Measurements from ENCODE around the gene CRAMP1. TPM values are rescaled to one million over a fixed set of nuclear protein-coding genes. Genes with fewer than 3 reads are reported as not detected.
"Not testable (repeated sequence)": the region's sequence is repeated elsewhere in the genome, so short reads cannot be mapped to it uniquely, and the experiment has no call there.

CRAMP1 gene
- total RNA-seq, 1 experiment from 2014 or later: 29.7 TPM

DNA sequence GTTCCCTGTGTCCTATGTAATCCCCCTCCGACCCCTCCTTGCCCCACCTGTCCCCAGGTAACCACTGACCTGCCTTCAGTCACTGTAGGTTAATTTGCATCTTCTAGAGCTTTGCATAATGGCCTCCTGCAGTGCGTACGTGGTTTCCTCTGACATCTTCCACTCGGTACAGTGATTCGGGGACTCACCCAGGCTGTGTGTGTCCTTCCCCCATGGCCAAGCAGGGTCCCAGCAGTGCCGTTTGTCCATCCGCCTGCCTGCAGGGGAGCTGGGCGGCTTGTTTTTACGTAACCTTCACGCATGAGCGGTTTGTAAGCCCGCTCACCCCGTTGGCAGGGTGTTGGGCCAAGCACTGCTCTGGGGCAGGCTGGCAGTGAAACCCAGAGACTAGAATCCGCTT lies 101.8 kb downstream of the CRAMP1 start:
- Mint-ChIP-seq H3K27me3 (ENCODE audit: unreplicated experiment) (no peaks in the 10 kb centered on the region), H3K4me1 (ENCODE audit: low read depth, unreplicated experiment) (peaks cover 11% of the 10 kb centered on the region), H3K4me3 (ENCODE audit: low read depth, unreplicated experiment) (no peak overlapping the region), H3K9me3 (ENCODE audit: low read depth, unreplicated experiment) (no peaks in the 10 kb centered on the region), H3K36me3 (ENCODE audit: insufficient read depth, unreplicated experiment) (peaks cover 26% of the 10 kb centered on the region), H3K27ac (ENCODE audit: unreplicated experiment) (no peak overlapping the region)
- no TSS peak for BruUV-seq (replicated peaks)
- intact Hi-C loops (cut with micrococcal nuclease; ENCODE audit: unreplicated experiment): no loop called here
- TF ChIP-seq, protein P1, sequence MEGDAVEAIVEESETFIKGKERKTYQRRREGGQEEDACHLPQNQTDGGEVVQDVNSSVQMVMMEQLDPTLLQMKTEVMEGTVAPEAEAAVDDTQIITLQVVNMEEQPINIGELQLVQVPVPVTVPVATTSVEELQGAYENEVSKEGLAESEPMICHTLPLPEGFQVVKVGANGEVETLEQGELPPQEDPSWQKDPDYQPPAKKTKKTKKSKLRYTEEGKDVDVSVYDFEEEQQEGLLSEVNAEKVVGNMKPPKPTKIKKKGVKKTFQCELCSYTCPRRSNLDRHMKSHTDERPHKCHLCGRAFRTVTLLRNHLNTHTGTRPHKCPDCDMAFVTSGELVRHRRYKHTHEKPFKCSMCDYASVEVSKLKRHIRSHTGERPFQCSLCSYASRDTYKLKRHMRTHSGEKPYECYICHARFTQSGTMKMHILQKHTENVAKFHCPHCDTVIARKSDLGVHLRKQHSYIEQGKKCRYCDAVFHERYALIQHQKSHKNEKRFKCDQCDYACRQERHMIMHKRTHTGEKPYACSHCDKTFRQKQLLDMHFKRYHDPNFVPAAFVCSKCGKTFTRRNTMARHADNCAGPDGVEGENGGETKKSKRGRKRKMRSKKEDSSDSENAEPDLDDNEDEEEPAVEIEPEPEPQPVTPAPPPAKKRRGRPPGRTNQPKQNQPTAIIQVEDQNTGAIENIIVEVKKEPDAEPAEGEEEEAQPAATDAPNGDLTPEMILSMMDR (IDR thresholded peaks at IDR 0.05; ENCODE audit: unreplicated experiment): no peak
- DNase-seq: no peak
- CTCF ChIA-PET: no interaction called here

DNA sequence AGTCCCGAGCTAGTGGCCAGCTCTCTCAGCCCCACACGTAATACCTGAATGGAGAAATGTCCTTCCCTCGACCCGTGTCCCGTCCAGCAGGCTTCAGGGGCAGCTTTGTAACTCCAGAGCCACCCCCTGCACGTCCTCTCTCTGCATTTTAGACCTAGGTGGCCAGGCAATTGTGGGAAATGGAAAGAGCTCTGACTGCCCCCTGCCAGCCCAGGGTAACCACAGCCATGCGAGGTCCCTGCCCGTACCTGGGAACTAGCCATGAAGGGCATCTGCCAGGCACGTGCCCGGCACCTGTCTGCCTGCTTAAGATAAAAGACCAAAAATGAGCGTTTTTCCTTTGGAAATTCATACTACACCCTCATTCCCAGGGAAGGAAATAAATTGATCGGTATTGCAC lies 103.1 kb downstream of the CRAMP1 start:
- Mint-ChIP-seq H3K27me3 (ENCODE audit: unreplicated experiment) (no peaks in the 10 kb centered on the region), H3K27ac (ENCODE audit: unreplicated experiment) (no peak overlapping the region), H3K36me3 (ENCODE audit: insufficient read depth, unreplicated experiment) (peaks cover 34% of the 10 kb centered on the region), H3K4me3 (ENCODE audit: low read depth, unreplicated experiment) (no peak overlapping the region), H3K4me1 (ENCODE audit: low read depth, unreplicated experiment) (peaks cover 23% of the 10 kb centered on the region), H3K9me3 (ENCODE audit: low read depth, unreplicated experiment) (no peaks in the 10 kb centered on the region)
- DNase-seq: no peak
- CTCF ChIA-PET: interaction anchor here (0.5 to 1.1 kb wide), 2 partner anchors 8 to 10 kb away, joined by 3 to 5 read pairs; no protein-coding TSS in a partner anchor
- intact Hi-C loops (cut with micrococcal nuclease; ENCODE audit: unreplicated experiment): no loop called here
- TF ChIP-seq, protein P1 (IDR thresholded peaks at IDR 0.05; ENCODE audit: unreplicated experiment): no peak
- BruUV-seq (replicated peaks): no TSS peak

DNA sequence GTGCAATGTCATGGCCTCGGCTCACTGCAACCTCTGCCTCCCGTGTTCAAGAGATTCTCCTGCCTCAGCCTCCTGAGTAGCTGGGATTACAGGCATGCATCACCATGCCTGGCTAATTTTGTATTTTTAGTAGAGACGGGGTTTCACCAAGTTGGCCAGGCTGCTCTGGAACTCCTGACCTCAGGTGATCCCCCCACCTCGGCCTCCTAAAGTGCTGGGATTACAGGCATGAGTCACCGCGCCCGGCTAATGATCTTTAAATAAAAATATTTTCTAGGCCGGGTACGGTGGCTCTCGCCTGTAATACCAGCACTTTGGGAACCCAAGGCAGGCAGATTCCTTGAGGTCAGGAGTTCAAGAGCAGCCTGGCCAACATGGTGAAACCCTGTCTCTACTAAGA lies 106.1 kb downstream of the CRAMP1 start:
- intact Hi-C loops (cut with micrococcal nuclease; ENCODE audit: unreplicated experiment); H3K9me3 Mint-ChIP-seq (ENCODE audit: low read depth, unreplicated experiment); H3K27ac Mint-ChIP-seq (ENCODE audit: unreplicated experiment); H3K4me3 Mint-ChIP-seq (ENCODE audit: low read depth, unreplicated experiment); BruUV-seq (replicated peaks); H3K27me3 Mint-ChIP-seq (ENCODE audit: unreplicated experiment): not testable (repeated sequence)
- Mint-ChIP-seq H3K4me1 (ENCODE audit: low read depth, unreplicated experiment) (peaks cover 39% of the 10 kb centered on the region), H3K36me3 (ENCODE audit: insufficient read depth, unreplicated experiment) (peaks cover 37% of the 10 kb centered on the region)
- peak; percentile 34 for DNase-seq
- CTCF ChIA-PET: interaction anchor here (0.7 kb wide), 1 partner anchor 9 kb away, joined by 3 read pairs; no protein-coding TSS in a partner anchor

DNA sequence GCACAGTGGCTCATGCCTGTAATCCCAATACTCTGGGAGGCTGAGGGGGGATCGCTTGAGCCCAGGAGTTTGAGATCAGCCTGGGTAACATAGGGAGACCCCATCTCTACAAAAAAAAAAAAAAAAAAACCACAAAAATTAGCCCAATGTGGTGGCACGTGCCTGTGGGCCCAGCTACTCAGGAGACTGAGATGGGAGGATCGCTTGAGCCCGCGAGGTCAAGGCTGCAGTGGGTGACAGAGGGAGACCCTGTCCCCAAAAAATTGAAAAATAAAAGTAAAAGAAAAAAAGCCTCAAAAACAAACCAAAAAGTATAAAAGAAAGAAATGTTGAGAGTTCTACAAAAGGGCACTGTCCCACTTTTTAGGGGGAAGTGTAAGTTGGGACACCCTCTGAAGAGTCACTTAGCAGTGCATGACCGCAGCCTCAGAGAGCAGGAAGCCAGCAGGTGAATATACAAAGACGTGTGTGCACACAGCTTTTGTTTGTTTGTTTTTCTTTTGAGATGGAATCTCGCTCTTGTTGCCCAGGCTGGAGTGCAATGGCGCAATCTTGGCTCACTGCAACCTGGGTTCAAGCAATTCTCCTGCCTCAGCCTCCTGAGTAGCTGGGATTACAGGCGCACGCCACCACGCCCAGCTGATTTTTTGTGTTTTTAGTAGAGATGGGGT lies 107.5 kb downstream of the CRAMP1 start:
- Mint-ChIP-seq H3K4me1 (ENCODE audit: low read depth, unreplicated experiment) (peaks cover 46% of the 10 kb centered on the region), H3K36me3 (ENCODE audit: insufficient read depth, unreplicated experiment) (peaks cover 37% of the 10 kb centered on the region), H3K27ac (ENCODE audit: unreplicated experiment) (peak overlapping the region; percentile 40)
- intact Hi-C loops (cut with micrococcal nuclease; ENCODE audit: unreplicated experiment); DNase-seq; CTCF ChIA-PET; H3K27me3 Mint-ChIP-seq (ENCODE audit: unreplicated experiment); BruUV-seq (replicated peaks); H3K4me3 Mint-ChIP-seq (ENCODE audit: low read depth, unreplicated experiment); H3K9me3 Mint-ChIP-seq (ENCODE audit: low read depth, unreplicated experiment): not testable (repeated sequence)

DNA sequence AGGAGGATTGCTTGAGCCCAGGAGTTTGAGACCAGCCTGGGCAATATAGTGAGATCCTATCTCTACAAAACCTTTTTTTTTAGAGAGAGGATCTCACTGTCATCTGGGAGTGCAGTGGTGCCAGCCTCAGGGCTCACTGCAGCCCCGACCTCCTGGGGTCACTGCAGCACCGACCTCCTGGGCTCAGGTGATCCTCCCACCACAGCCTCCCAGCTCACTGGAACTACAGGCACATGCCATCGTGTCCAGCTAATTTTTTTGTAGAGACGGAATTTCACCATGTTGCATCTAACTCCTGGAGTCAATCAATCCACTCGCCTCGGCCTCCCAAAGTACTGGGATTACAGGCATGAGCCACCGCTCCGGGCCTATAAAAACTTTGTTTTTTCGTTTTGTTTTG lies 109.2 kb downstream of the CRAMP1 start:
- no peaks in the 10 kb centered on the region for H3K9me3 Mint-ChIP-seq (ENCODE audit: low read depth, unreplicated experiment)
- intact Hi-C loops (cut with micrococcal nuclease; ENCODE audit: unreplicated experiment): no loop called here
- no peak overlapping the region for H3K4me3 Mint-ChIP-seq (ENCODE audit: low read depth, unreplicated experiment)
- CTCF ChIA-PET: no interaction called here
- no TSS peak for BruUV-seq (replicated peaks)
- H3K4me1 Mint-ChIP-seq (ENCODE audit: low read depth, unreplicated experiment): peaks cover 46% of the 10 kb centered on the region
- TF ChIP-seq, protein P1 (IDR thresholded peaks at IDR 0.05; ENCODE audit: unreplicated experiment): no peak
- H3K27me3 Mint-ChIP-seq (ENCODE audit: unreplicated experiment): no peaks in the 10 kb centered on the region
- H3K27ac Mint-ChIP-seq (ENCODE audit: unreplicated experiment): peak overlapping the region; percentile 76
- DNase-seq: no peak
- H3K36me3 Mint-ChIP-seq (ENCODE audit: insufficient read depth, unreplicated experiment): peaks cover 37% of the 10 kb centered on the region
